ENCODE results near the gene LRRC61.

Gene LRRC61

GRCh38 chr7:150356265-150356897 lies 33.2 kb downstream of the LRRC61 start:
- Histone ChIP-seq H2BK12ac (ENCODE audit: low read length in 2 of 2) (no peak overlapping the region), H4K91ac (ENCODE audit: low read length) (no peak overlapping the region), H2AFZ (ENCODE audit: low read depth, low read length) (no peak overlapping the region), H2BK120ac (ENCODE audit: low read depth, low read length) (no peak overlapping the region), H2BK5ac (ENCODE audit: low read depth, low read length, poor library complexity, severe bottlenecking) (no peak overlapping the region), H3K36me3 (ENCODE audit: control insufficient read depth in 1 of 2, insufficient read depth in 2 of 2, low read depth in 1 of 2, low read length in 2 of 2) (peaks cover 0 to 4% of the 10 kb centered on the region in 2 experiments), H3K4me1 (ENCODE audit: control insufficient read depth, insufficient read depth, low read depth, low read length) (peaks cover 2% of the 10 kb centered on the region), H3K27me3 (ENCODE audit: control insufficient read depth in 1 of 2, insufficient read depth in 1 of 2, low read length in 2 of 2) (peaks cover 0 to 2% of the 10 kb centered on the region in 2 experiments), H3K9me3 (ENCODE audit: control insufficient read depth, low read length) (no peaks in the 10 kb centered on the region), H3K4me2 (ENCODE audit: low read length, poor library complexity, severe bottlenecking) (no peak overlapping the region), H3K23ac (ENCODE audit: low read length in 2 of 2) (no peak overlapping the region), H2BK15ac (ENCODE audit: low read depth, poor library complexity, severe bottlenecking) (no peak overlapping the region), H3K79me1 (replicated peaks; ENCODE audit: low read length, poor library complexity, severe bottlenecking) (no peaks in the 10 kb centered on the region), H3K18ac (ENCODE audit: low read depth in 1 of 2, low read length in 2 of 2) (no peak overlapping the region), H4K8ac (ENCODE audit: low read length) (peak overlapping the region; percentile 87), H3K27ac (ENCODE audit: low read length, poor library complexity, severe bottlenecking) (no peak overlapping the region), H3K4me3 (ENCODE audit: insufficient read depth in 1 of 2, low read depth in 1 of 2, low read length in 2 of 2) (no peak overlapping the region), H3K4ac (ENCODE audit: low read depth in 1 of 2, low read length in 2 of 2) (no peak overlapping the region), H2AK5ac (ENCODE audit: low read length, severe bottlenecking) (no peak overlapping the region), H3K9ac (ENCODE audit: low read length) (no peak overlapping the region), H3K14ac (ENCODE audit: low read length in 2 of 2) (no peak overlapping the region)
- WGBS = no CpG with 5 or more reads among the region's 6 CpGs
- peak; percentile 71 for DNase-seq

- Histone ChIP-seq H3K23ac (ENCODE audit: low read length in 2 of 2) (no peak overlapping the region), H2BK15ac (ENCODE audit: low read depth, poor library complexity, severe bottlenecking) (no peak overlapping the region), H3K36me3 (ENCODE audit: control insufficient read depth in 1 of 2, insufficient read depth in 2 of 2, low read depth in 1 of 2, low read length in 2 of 2) (peaks cover 0 to 4% of the 10 kb centered on the region in 2 experiments), H4K8ac (ENCODE audit: low read length) (peak overlapping the region; percentile 96), H3K18ac (ENCODE audit: low read depth in 1 of 2, low read length in 2 of 2) (peak overlapping the region in 1 of 2 experiments; percentile 80), H3K9me3 (ENCODE audit: control insufficient read depth, low read length) (no peaks in the 10 kb centered on the region), H2AFZ (ENCODE audit: low read depth, low read length) (peak overlapping the region; percentile 33), H3K14ac (ENCODE audit: low read length in 2 of 2) (no peak overlapping the region), H3K4me3 (ENCODE audit: insufficient read depth in 1 of 2, low read depth in 1 of 2, low read length in 2 of 2) (no peak overlapping the region), H2BK120ac (ENCODE audit: low read depth, low read length) (no peak overlapping the region), H2AK5ac (ENCODE audit: low read length, severe bottlenecking) (no peak overlapping the region), H3K27me3 (ENCODE audit: control insufficient read depth in 1 of 2, insufficient read depth in 1 of 2, low read length in 2 of 2) (peaks cover 0 to 11% of the 10 kb centered on the region in 2 experiments), H3K79me1 (replicated peaks; ENCODE audit: low read length, poor library complexity, severe bottlenecking) (no peaks in the 10 kb centered on the region), H3K4me2 (ENCODE audit: low read length, poor library complexity, severe bottlenecking) (no peak overlapping the region), H2BK12ac (ENCODE audit: low read length in 2 of 2) (peak overlapping the region; percentile 37 to 86), H3K27ac (ENCODE audit: low read length, poor library complexity, severe bottlenecking) (no peak overlapping the region), H3K4me1 (ENCODE audit: control insufficient read depth, insufficient read depth, low read depth, low read length) (peaks cover 2% of the 10 kb centered on the region), H2BK5ac (ENCODE audit: low read depth, low read length, poor library complexity, severe bottlenecking) (no peak overlapping the region), H3K9ac (ENCODE audit: low read length) (no peak overlapping the region), H3K4ac (ENCODE audit: low read depth in 1 of 2, low read length in 2 of 2) (no peak overlapping the region), H4K91ac (ENCODE audit: low read length) (no peak overlapping the region)
- WGBS = 20% methylated on average over 6 of the region's 9 CpGs
- peak; percentile 86 for DNase-seq
These were observed 34.1 kb downstream of the LRRC61 start for GRCh38 chr7:150357270-150357669.

GRCh38 chr7:150357771-150358427 lies 34.7 kb downstream of the LRRC61 start:
- peaks cover 0 to 4% of the 10 kb centered on the region in 2 experiments for H3K36me3 ChIP-seq (ENCODE audit: control insufficient read depth in 1 of 2, insufficient read depth in 2 of 2, low read depth in 1 of 2, low read length in 2 of 2)
- no peaks in the 10 kb centered on the region for H3K9me3 ChIP-seq (ENCODE audit: control insufficient read depth, low read length)
- peak overlapping the region in 1 of 2 experiments; percentile 86 for H3K18ac ChIP-seq (ENCODE audit: low read depth in 1 of 2, low read length in 2 of 2)
- 30% methylated on average over 12 of the region's 13 CpGs for whole genome bisulfite sequencing
- peaks cover 2% of the 10 kb centered on the region for H3K4me1 ChIP-seq (ENCODE audit: control insufficient read depth, insufficient read depth, low read depth, low read length)
- peak overlapping the region; percentile 13 for H2BK15ac ChIP-seq (ENCODE audit: low read depth, poor library complexity, severe bottlenecking)
- peak; percentile 80 for DNase-seq
- H3K14ac ChIP-seq (ENCODE audit: low read length in 2 of 2) = no peak overlapping the region
- H2AK5ac ChIP-seq (ENCODE audit: low read length, severe bottlenecking) = no peak overlapping the region
- H2BK5ac ChIP-seq (ENCODE audit: low read depth, low read length, poor library complexity, severe bottlenecking) = no peak overlapping the region
- H3K4me2 ChIP-seq (ENCODE audit: low read length, poor library complexity, severe bottlenecking) = no peak overlapping the region
- H3K9ac ChIP-seq (ENCODE audit: low read length) = no peak overlapping the region
- H3K4ac ChIP-seq (ENCODE audit: low read depth in 1 of 2, low read length in 2 of 2) = peak overlapping the region in 1 of 2 experiments; percentile 32
- H2AFZ ChIP-seq (ENCODE audit: low read depth, low read length) = no peak overlapping the region
- no peak overlapping the region for H4K91ac ChIP-seq (ENCODE audit: low read length)
- peaks cover 6 to 15% of the 10 kb centered on the region in 2 experiments for H3K27me3 ChIP-seq (ENCODE audit: control insufficient read depth in 1 of 2, insufficient read depth in 1 of 2, low read length in 2 of 2)
- no peaks in the 10 kb centered on the region for H3K79me1 ChIP-seq (replicated peaks; ENCODE audit: low read length, poor library complexity, severe bottlenecking)
- H2BK120ac ChIP-seq (ENCODE audit: low read depth, low read length) = no peak overlapping the region
- H2BK12ac ChIP-seq (ENCODE audit: low read length in 2 of 2) = peak overlapping the region in 1 of 2 experiments; percentile 46
- H4K8ac ChIP-seq (ENCODE audit: low read length) = peak overlapping the region; percentile 95
- H3K23ac ChIP-seq (ENCODE audit: low read length in 2 of 2) = no peak overlapping the region
- H3K27ac ChIP-seq (ENCODE audit: low read length, poor library complexity, severe bottlenecking) = no peak overlapping the region
- no peak overlapping the region for H3K4me3 ChIP-seq (ENCODE audit: insufficient read depth in 1 of 2, low read depth in 1 of 2, low read length in 2 of 2)

GRCh38 chr7:150358433-150358832 lies 35.3 kb downstream of the LRRC61 start:
- no peak for DNase-seq
- Histone ChIP-seq H2AK5ac (ENCODE audit: low read length, severe bottlenecking) (no peak overlapping the region), H2BK15ac (ENCODE audit: low read depth, poor library complexity, severe bottlenecking) (no peak overlapping the region), H3K9ac (ENCODE audit: low read length) (no peak overlapping the region), H2BK12ac (ENCODE audit: low read length in 2 of 2) (no peak overlapping the region), H4K8ac (ENCODE audit: low read length) (no peak overlapping the region), H3K36me3 (ENCODE audit: control insufficient read depth in 1 of 2, insufficient read depth in 2 of 2, low read depth in 1 of 2, low read length in 2 of 2) (peaks cover 0 to 4% of the 10 kb centered on the region in 2 experiments), H3K4me3 (ENCODE audit: insufficient read depth in 1 of 2, low read depth in 1 of 2, low read length in 2 of 2) (no peak overlapping the region), H2AFZ (ENCODE audit: low read depth, low read length) (no peak overlapping the region), H2BK5ac (ENCODE audit: low read depth, low read length, poor library complexity, severe bottlenecking) (no peak overlapping the region), H3K79me1 (replicated peaks; ENCODE audit: low read length, poor library complexity, severe bottlenecking) (no peaks in the 10 kb centered on the region), H3K14ac (ENCODE audit: low read length in 2 of 2) (no peak overlapping the region), H3K27me3 (ENCODE audit: control insufficient read depth in 1 of 2, insufficient read depth in 1 of 2, low read length in 2 of 2) (peaks cover 10 to 17% of the 10 kb centered on the region in 2 experiments), H3K23ac (ENCODE audit: low read length in 2 of 2) (no peak overlapping the region), H3K18ac (ENCODE audit: low read depth in 1 of 2, low read length in 2 of 2) (no peak overlapping the region), H3K27ac (ENCODE audit: low read length, poor library complexity, severe bottlenecking) (no peak overlapping the region), H3K4ac (ENCODE audit: low read depth in 1 of 2, low read length in 2 of 2) (no peak overlapping the region), H3K9me3 (ENCODE audit: control insufficient read depth, low read length) (no peaks in the 10 kb centered on the region), H3K4me1 (ENCODE audit: control insufficient read depth, insufficient read depth, low read depth, low read length) (peaks cover 2% of the 10 kb centered on the region), H3K4me2 (ENCODE audit: low read length, poor library complexity, severe bottlenecking) (no peak overlapping the region), H2BK120ac (ENCODE audit: low read depth, low read length) (no peak overlapping the region), H4K91ac (ENCODE audit: low read length) (no peak overlapping the region)
- WGBS = 96% methylated on average over 3 of the region's 4 CpGs
